Astrocyte (in vitro differentiated cells and primary cell): ENCODE data around the gene NSD1.

ENCODE experiments used
- CTCF ChIP-seq: IDR thresholded peaks from 2 replicates; pipeline ENCODE4 v1.5.1; 2011; ENCODE audit warnings: low read depth, mild to moderate bottlenecking, inconsistent platforms, low read length, moderate library complexity; ENCODE audit not compliant: insufficient read depth
- EZH2 ChIP-seq: IDR thresholded peaks from 2 replicates; pipeline ENCODE4 v1.6.1; 2012; ENCODE audit warnings: mild to moderate bottlenecking, low read length, inconsistent platforms; ENCODE audit not compliant: insufficient read depth

- TF ChIP-seq CTCF: no peak
- TF ChIP-seq EZH2: no peak
Observed at GRCh38 chr5:177307544-177308363, 174.2 kb downstream of the NSD1 start.
